NCI-H187 treated with DMSO at 0.1 percent for 48 hours (cell line): ENCODE results near the gene CD6.

Source experiments
- DNase-seq: peaks from one replicate; lab custom pipeline; 2025; lab: John Stamatoyannopoulos, UW

CD6 gene

DNA sequence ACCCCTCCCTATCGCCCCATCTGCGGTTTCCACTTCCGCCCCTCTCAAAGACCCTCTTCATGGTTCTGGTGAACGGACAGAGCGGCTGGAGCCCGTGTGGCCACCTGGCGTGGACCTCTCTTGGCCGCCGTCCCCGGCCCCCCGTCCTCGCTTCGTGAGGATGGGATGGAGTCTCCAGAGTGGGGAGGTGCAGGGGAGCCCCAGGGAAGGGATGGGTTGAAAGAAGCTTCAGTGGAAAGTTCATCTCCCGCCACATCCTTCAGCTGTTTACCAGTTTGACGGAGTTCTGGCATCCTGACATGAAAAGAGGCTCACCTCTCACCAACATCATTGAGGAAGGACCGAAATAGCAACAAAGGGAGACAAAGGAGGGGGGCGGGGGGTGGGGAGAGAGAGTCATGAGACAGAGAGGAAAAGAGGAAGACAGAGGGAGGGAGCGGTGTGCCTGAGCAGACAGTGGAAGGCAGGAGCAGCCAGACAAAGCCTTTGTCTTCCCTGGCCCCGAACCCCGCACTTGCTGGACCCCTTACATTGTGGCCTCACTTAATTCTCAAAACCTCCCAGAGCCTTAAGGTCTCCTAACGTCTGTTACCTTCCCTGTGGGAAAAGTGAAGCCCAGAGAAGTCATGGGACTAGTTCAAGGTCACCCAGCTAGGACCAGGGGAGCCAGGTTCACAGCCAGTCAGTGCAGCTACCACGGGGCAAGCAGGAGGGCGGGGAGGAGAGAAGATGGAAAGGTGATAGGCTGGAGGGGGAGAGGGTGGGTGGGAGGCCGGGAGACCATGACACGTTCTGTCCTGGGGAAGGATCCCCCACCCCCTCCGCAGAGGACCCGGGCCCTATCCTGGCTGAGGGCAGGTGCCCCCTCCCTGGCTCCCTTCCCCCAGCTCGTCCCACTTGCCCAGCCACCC, 54.9 kb downstream of the CD6 start:
- no peak for DNase-seq

- no peak for DNase-seq
These were observed 55.8 kb downstream of the CD6 start for GRCh38 chr11:61027141-61027840.

DNA sequence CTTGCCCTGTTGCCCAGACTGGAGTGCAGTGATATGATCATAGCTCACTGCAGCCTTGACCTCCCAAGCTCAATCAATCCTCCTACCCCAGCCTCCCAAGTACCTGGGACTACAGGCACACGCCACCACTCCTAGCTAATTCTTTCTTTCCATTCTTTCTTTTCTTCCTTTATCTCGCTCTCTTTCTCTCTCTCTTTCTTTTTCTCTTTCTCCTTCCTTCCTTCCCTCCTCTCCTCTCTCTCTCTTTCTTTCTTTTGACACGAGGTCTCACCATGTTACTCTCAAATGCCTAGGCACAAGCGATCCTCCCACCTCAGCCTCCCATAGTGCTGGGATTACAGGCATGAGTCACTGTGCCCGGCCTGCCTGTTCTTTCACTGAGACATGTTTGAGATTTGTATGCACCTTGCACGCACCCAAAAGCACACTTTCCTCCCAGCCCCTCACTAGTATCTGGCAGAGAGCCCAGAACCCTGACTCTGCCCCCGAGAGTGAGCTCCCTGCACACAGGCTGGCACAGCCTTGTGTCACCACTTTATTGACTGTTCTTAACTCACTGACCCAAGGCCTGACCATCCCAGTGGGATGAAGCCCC, 56.8 kb downstream of the CD6 start:
- no peak for DNase-seq

DNA sequence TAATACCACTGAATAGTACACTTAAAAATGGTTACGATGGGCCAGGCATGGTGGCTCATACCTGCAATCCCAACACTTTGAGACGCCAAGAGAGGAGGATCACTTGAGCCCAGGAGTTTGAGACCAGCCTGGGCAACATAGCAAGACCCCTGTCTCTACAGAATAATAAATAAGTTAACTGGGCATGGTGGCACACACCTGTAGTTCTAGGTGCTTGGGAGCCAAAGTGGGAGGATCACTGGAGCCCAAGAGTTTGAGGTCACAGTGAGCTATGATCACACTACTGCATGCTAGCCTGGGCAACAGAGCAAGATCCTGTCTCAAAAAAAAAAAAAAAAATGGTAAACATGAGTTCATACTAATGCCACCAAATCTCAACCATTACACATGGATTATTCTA, 61.3 kb downstream of the CD6 start:
- no peak for DNase-seq

DNA sequence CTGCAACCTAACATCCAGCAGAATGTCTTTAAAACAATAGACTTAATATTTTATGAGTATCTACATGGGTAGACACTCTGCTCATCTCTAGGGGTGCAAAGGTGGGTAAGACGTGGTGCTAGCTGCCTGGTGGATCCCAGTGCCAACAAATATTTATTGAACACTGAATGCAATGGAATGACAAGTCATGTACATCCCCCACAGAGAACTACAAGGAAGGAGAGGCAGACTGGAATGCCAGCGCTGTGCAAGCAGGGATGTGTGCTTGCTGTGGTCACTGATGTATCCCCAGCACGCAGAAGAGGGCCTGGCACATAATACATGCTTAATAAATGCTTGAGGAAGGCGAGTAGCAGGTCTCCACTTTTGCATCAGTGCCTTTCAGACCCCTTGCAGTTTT, 61.9 kb downstream of the CD6 start:
- DNase-seq: no peak

- no peak for DNase-seq
These were observed 62.6 kb downstream of the CD6 start for GRCh38 chr11:61034111-61034510.

GRCh38 chr11:61034704-61035525, 63.4 kb downstream of the CD6 start:
- no peak for DNase-seq

DNA sequence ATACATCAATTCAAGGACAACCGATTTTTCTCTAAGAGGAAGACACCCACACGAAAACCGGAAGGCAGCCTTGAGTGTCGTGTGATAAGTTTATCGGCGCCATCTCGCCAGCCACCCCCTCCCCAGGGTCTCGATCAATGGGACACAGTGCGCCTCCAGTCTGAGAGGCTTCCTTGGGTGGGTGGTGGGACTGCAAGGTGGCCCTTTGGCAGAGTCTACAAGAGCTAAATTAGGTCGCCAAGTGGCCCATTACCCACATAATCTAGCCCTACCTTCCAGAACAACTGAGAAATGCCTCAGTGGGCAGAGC, 64.0 kb downstream of the CD6 start:
- DNase-seq: no peak

DNA sequence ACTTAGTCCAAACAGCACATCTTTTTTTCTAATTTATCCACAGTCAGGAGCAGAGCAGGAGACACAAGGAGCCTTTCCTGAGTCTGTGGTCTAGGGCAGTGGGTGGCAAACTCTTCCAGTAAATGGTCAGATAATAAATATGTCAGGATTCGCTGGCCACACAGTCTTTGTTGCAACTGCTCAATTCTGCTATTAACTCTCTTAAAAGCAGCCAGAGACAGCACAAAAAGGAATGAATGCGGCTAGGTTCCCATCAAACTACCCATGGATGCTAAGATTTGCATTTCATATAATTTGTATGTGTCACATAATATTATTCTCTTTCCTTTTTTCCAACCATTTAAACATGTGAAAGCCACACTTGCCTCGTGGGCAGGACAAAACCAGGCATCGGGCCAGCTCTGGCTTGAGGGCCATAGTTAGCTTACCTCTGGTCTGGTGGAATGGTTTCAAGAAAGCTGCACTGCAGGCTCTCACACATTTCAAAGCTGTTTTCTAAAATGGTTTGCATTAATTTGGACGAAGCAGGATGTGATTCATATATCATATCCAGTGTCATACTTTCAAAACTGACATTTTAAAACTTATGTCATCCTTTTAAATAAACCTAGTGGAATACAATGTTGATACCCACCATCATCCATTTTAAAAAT, 66.1 kb downstream of the CD6 start:
- no peak for DNase-seq

- no peak for DNase-seq
These were observed 68.4 kb downstream of the CD6 start for GRCh38 chr11:61039916-61040315.

- peak; percentile 95 for DNase-seq
These were observed 70.5 kb downstream of the CD6 start for GRCh38 chr11:61041755-61042518.

GRCh38 chr11:61042537-61042936, 71.1 kb downstream of the CD6 start:
- DNase-seq: no peak

DNA sequence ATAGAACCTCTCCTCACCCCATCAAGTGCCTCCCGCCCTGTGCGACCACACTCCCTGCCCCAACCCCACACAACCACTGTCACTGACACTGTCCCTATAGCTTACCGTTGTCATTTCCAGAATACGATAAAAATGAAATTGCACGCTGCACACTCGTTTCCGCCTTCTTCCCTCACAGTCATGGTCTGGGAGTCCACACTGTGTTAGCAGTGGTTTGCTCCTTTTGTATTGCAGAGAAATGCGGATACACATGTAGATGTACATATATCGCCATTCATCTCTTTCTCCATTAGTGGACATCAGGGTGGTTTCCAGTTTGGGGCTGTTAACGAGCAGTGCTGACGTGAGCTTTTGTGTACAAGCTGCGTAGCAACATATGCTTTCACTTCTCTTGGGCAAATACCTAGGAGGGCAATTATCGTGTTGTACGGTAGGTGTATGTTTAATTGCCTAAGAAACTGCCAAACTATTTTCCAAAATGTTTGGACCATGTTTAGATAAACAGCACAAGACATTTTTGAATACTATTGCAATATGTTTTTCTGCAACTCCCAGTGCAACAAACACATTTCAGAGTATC, 71.6 kb downstream of the CD6 start:
- no peak for DNase-seq

DNA sequence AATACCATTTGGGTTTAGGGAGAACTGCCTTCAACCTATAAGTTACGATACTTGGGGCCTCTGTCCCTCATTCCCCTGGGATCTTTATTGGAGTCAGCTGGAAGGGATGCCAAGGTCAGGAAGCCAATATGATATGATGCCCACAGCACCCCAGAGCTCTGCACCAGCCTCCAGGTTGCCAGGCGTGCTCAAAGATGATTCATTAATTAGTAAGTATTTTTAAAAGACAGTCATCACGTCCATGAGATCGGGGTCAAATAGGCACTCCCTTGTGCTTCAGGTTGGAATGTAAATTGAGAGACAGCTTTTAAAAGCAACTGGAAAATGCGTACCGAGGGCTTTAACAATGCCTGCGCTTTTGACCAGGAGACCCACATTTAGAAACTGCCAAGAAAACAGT, 73.8 kb downstream of the CD6 start:
- DNase-seq: no peak

- DNase-seq: no peak
These were observed 75.4 kb downstream of the CD6 start for GRCh38 chr11:61046833-61047232.

- DNase-seq: no peak
These were observed 77.0 kb downstream of the CD6 start for GRCh38 chr11:61048368-61049062.

DNA sequence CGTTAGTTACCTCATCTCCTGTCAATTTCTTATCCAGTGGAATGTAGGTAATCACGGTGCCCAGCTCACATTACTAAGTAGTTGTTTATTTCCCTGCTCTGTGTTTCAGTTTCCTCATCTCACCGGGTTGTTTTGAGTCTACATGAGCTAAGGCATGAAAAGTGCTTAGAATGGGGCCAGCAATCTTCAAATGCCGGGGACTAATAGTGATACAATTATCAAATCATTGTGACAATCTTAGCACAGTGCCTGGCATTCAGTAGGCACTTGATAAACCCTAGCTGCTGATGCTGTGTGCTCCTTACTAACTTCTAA, 77.5 kb downstream of the CD6 start:
- no peak for DNase-seq

DNA sequence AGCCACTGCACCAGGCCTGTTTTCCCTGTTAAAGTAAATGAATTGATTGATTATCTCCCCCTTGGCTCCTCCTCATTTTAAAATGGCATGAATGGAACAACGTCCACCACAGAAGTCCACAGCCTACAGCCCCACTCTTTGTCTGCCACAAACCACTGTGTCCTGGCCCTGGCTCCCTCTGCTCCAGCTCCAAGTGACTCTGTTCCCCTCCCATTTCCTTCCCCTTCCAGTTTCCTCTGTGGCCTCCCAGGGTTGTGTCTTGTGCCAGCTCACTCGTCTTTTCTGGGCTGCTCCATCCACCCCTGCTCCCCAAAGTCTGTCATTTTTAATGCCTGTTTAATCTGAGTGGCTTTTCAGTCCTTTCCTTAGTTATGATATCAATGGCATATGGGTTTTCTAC, 78.4 kb downstream of the CD6 start:
- no peak for DNase-seq

GRCh38 chr11:61052182-61052972, 80.9 kb downstream of the CD6 start:
- DNase-seq: no peak
